PC-3 (cell line): Measurements from ENCODE around the gene CTSD.

Experiments used
- EZH2 ChIP-seq: fragments of 300-600 bp; sonication (generic); IDR thresholded peaks from one replicate; pipeline ENCODE4 v1.6.1; 2017; ENCODE audit warnings: antibody characterized with exemption, mild to moderate bottlenecking, low read length; ENCODE audit not compliant: unreplicated experiment
- EZH2phosphoT487 ChIP-seq: fragments of 300-600 bp; sonication (generic); IDR thresholded peaks from 2 replicates; pipeline ENCODE4 v1.6.1; 2018; ENCODE audit warnings: mild to moderate bottlenecking, antibody characterized with exemption, low read length, borderline replicate concordance
- TF ChIP-seq, protein P1 (sequence below): fragments of 300-600 bp; sonication (generic); conservative IDR thresholded peaks from 2 replicates; pipeline ENCODE4 v1.5.1; 2017; ENCODE audit warnings: antibody characterized with exemption, low read depth, mild to moderate bottlenecking, low read length

DNA sequence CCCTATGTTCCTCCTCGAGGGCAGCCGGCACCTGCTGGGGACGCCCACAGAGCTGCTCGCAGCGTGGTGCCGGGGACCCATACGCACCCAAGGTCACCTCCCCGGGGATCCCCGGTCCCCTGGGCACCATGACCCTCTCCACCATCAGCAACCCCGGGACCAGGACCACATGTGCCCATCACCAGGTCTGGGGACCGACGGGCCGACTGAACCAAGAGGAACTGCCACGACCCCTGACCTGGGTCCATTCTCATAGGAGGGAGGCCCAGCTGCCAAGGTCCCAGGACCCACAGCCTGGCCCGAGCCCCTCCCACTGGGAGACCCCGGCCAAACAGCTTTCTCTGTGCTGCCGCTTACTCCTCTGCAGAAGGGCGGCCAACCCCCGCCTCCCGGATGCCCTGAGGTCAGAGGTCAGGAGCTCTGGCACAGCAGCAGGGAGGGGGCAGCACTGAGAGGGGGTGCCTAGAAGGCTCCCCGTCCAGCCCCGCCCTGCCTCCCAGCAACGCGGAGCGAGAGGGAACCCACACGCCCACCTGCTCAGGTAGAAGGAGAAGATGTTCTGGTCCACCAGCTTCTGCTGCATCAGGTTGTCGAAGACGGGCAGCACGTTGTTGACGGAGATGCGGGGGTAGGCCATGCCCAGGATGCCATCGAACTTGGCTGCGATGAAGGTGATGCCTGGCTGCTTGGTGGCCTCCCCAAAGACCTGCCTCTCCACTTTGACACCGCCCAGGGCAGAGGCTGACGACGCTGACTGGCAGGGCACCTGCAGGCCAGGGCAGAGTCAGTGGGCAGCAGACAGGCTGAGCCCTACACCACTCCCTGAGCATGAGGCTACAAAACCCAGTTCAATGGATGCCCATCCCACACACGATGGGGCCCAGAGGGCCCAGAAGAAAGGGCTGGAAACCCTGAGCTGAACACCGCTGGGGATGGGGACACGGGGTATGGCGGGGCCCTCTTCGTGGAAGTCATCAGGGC lies 6.6 kb downstream of the CTSD start:
- TF ChIP-seq, protein P1, sequence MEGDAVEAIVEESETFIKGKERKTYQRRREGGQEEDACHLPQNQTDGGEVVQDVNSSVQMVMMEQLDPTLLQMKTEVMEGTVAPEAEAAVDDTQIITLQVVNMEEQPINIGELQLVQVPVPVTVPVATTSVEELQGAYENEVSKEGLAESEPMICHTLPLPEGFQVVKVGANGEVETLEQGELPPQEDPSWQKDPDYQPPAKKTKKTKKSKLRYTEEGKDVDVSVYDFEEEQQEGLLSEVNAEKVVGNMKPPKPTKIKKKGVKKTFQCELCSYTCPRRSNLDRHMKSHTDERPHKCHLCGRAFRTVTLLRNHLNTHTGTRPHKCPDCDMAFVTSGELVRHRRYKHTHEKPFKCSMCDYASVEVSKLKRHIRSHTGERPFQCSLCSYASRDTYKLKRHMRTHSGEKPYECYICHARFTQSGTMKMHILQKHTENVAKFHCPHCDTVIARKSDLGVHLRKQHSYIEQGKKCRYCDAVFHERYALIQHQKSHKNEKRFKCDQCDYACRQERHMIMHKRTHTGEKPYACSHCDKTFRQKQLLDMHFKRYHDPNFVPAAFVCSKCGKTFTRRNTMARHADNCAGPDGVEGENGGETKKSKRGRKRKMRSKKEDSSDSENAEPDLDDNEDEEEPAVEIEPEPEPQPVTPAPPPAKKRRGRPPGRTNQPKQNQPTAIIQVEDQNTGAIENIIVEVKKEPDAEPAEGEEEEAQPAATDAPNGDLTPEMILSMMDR = no peak
- no peak for TF ChIP-seq EZH2
- no peak for TF ChIP-seq EZH2phosphoT487
